Activated T-helper 17 cell treated with anti-CD3 and anti-CD28 coated beads, Interleukin-2, amount 50 U/mL, for 72 hours (primary cell): ENCODE data around the gene GNS. TPM values are rescaled to one million over a fixed set of nuclear protein-coding genes. Genes with fewer than 3 reads are reported as not detected.
"Not testable (repeated sequence)": the region's sequence is repeated elsewhere in the genome, so short reads cannot be mapped to it uniquely, and the experiment has no call there.

Experiments used
- ATAC-seq: fragments of 150-1000 bp; cut with Tn5 transposase; replicated peaks from 2 replicates; pipeline ENCODE4 v1.10.0; 2021; ENCODE audit warnings: mild to moderate bottlenecking, moderate library complexity
- H3K27ac Mint-ChIP-seq: one replicate; pipeline ENCODE4 v1.8.0; 2022; ENCODE audit warnings: mixed read lengths
- H3K27me3 Mint-ChIP-seq: one replicate; pipeline ENCODE4 v1.8.0; 2022; ENCODE audit warnings: mixed read lengths
- H3K36me3 Mint-ChIP-seq: one replicate; pipeline ENCODE4 v1.8.0; 2022; ENCODE audit warnings: low read depth, mild to moderate bottlenecking, mixed read lengths
- H3K4me1 Mint-ChIP-seq: one replicate; pipeline ENCODE4 v1.8.0; 2022; ENCODE audit warnings: mixed read lengths
- H3K4me3 Mint-ChIP-seq: one replicate; pipeline ENCODE4 v1.8.0; 2022; ENCODE audit warnings: mild to moderate bottlenecking, mixed read lengths
- H3K9me3 Mint-ChIP-seq: one replicate; pipeline ENCODE4 v1.8.0; 2022; ENCODE audit warnings: mixed read lengths
- total RNA-seq, 2 donors: library from RNA; stranded (reverse); gene quantifications; one replicate each; pipeline ENCODE4 v1.2.3, GENCODE V29; 2022

Gene GNS
- total RNA-seq, 2 donors from 2014 or later: 26.2 to 29.9 TPM

GRCh38 chr12:64707926-64708325 lies 51.3 kb downstream of the GNS start:
- no peaks in the 10 kb centered on the region for H3K4me1 Mint-ChIP-seq
- H3K27me3 Mint-ChIP-seq: no peaks in the 10 kb centered on the region
- no peak overlapping the region for H3K4me3 Mint-ChIP-seq
- peaks cover 1% of the 10 kb centered on the region for H3K36me3 Mint-ChIP-seq
- H3K9me3 Mint-ChIP-seq: no peaks in the 10 kb centered on the region
- no peak for ATAC-seq
- H3K27ac Mint-ChIP-seq: no peak overlapping the region

DNA sequence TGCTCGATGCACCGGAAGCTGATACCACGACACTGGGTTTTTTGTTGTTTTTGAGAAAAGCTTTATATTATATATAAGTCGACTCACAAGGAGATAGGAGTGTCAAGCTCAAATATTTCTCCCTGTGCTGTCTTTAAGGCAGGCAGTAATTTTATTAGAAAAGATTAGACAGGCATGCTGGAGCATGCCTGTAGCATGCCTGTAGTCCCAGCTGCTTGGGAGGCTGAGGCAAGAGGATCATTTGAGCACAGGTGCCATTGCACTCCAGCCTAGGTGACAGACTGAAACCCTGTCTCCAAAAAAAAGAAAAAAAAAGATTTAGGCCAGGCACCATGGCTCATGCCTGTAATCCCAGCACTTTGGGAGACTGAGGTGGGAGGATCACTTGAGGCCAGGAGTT lies 51.8 kb downstream of the GNS start:
- ATAC-seq: no peak
- H3K27ac Mint-ChIP-seq: no peak overlapping the region
- H3K4me1 Mint-ChIP-seq: no peaks in the 10 kb centered on the region
- H3K4me3 Mint-ChIP-seq: no peak overlapping the region
- peaks cover under 1% of the 10 kb centered on the region for H3K36me3 Mint-ChIP-seq
- no peaks in the 10 kb centered on the region for H3K27me3 Mint-ChIP-seq
- no peaks in the 10 kb centered on the region for H3K9me3 Mint-ChIP-seq

DNA sequence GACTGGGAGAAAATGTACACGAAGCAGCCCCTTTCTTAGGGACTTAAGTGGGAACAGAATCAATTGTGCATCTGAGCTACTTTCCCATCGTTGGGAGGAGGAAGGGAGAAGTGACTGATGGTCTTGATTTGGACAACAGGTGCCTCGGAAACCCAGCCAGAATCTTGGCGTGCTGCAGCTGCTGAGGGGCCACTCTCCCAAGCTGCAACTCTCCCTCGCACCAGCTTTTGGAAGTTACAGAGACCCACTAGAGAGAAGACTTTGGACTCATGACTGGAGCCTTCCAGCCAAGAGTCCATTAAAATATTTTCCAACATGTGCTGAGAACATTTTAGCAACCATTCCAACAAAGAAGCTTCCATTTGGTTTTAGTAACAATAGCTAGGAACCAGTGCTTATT lies 52.3 kb downstream of the GNS start:
- H3K27me3 Mint-ChIP-seq: no peaks in the 10 kb centered on the region
- no peak overlapping the region for H3K4me3 Mint-ChIP-seq
- no peaks in the 10 kb centered on the region for H3K4me1 Mint-ChIP-seq
- no peaks in the 10 kb centered on the region for H3K9me3 Mint-ChIP-seq
- H3K27ac Mint-ChIP-seq: no peak overlapping the region
- no peak for ATAC-seq
- H3K36me3 Mint-ChIP-seq: peaks cover 6% of the 10 kb centered on the region

GRCh38 chr12:64706306-64706705 lies 52.9 kb downstream of the GNS start:
- H3K36me3 Mint-ChIP-seq: peaks cover 6% of the 10 kb centered on the region
- no peak for ATAC-seq
- no peaks in the 10 kb centered on the region for H3K9me3 Mint-ChIP-seq
- H3K27me3 Mint-ChIP-seq: no peaks in the 10 kb centered on the region
- H3K27ac Mint-ChIP-seq: no peak overlapping the region
- H3K4me3 Mint-ChIP-seq: no peak overlapping the region
- peaks cover 2% of the 10 kb centered on the region for H3K4me1 Mint-ChIP-seq

- H3K36me3 Mint-ChIP-seq: peaks cover 44% of the 10 kb centered on the region
- peak overlapping the region; percentile 55 for H3K4me3 Mint-ChIP-seq
- H3K4me1 Mint-ChIP-seq: peaks cover 32% of the 10 kb centered on the region
Measured at GRCh38 chr12:64701283-64701682, 57.9 kb downstream of the GNS start.

DNA sequence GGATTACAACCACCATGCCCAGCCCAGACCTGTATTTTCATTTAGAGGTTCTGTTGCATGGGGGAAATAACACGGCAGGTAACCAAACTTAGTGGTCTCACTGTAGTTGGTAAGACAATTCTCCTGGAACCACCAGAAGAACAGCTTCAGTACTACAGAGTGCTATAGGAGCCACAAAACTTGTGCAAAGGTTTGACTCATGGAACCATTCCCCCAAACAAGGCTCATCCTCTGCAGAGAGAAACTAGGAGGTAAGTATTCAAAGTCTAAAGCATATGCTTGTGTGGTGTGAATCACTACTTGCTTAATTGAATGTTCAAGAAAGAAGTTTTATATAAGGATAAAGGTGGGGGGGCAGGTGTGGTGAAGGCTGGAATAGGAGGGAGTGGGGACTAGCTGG lies 58.7 kb downstream of the GNS start:
- Mint-ChIP-seq H3K4me3 (peak overlapping the region; percentile 55), H3K27me3 (no peaks in the 10 kb centered on the region), H3K36me3 (peaks cover 51% of the 10 kb centered on the region)

More at GRCh38 chr12:64701283-64701682, 57.9 kb downstream of the GNS start:
- Mint-ChIP-seq H3K9me3 (no peaks in the 10 kb centered on the region), H3K27me3 (no peaks in the 10 kb centered on the region), H3K27ac (peak overlapping the region; percentile 79)
- no peak for ATAC-seq

GRCh38 chr12:64699504-64700115 lies 59.6 kb downstream of the GNS start:
- H3K4me1 Mint-ChIP-seq: peaks cover 38% of the 10 kb centered on the region
- no peaks in the 10 kb centered on the region for H3K27me3 Mint-ChIP-seq
- H3K27ac Mint-ChIP-seq: peak overlapping the region; percentile 79
- no peaks in the 10 kb centered on the region for H3K9me3 Mint-ChIP-seq
- peaks cover 61% of the 10 kb centered on the region for H3K36me3 Mint-ChIP-seq
- ATAC-seq: no peak
- H3K4me3 Mint-ChIP-seq: no peak overlapping the region

More for the DNA sequence above, 58.7 kb downstream of the GNS start:
- peak; percentile 82 for ATAC-seq
- peaks cover 32% of the 10 kb centered on the region for H3K4me1 Mint-ChIP-seq
- no peaks in the 10 kb centered on the region for H3K9me3 Mint-ChIP-seq
- H3K27ac Mint-ChIP-seq: peak overlapping the region; percentile 79

GRCh38 chr12:64696080-64696741 lies 63.0 kb downstream of the GNS start:
- ATAC-seq: no peak
- H3K9me3 Mint-ChIP-seq: no peaks in the 10 kb centered on the region
- no peaks in the 10 kb centered on the region for H3K27me3 Mint-ChIP-seq
- no peak overlapping the region for H3K4me3 Mint-ChIP-seq
- peak overlapping the region; percentile 68 for H3K27ac Mint-ChIP-seq
- H3K4me1 Mint-ChIP-seq: peaks cover 58% of the 10 kb centered on the region
- H3K36me3 Mint-ChIP-seq: peaks cover 88% of the 10 kb centered on the region

DNA sequence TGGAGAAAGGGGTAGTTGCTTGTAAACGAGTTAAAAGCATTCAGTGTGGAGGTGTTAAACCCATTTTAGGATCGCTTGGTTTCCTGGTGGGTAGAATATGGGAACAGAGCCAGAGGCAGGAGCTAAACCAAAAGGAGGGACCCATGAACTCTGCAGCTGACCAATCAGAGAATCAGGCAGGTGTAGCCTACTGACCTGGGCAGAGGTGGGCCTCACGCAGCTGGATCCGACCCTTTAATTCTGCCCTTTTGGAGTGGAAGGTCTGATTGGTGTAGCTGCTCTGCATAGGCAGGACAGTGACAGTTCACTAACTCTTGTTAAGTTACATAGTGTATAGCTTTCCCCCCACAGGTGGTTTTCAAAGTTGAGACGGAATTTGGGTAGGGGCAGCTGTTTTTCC lies 63.7 kb downstream of the GNS start:
- Mint-ChIP-seq H3K4me3 (no peak overlapping the region), H3K4me1 (peaks cover 53% of the 10 kb centered on the region), H3K36me3 (peaks cover 84% of the 10 kb centered on the region), H3K27me3 (no peaks in the 10 kb centered on the region), H3K9me3 (no peaks in the 10 kb centered on the region), H3K27ac (peak overlapping the region; percentile 68)
- no peak for ATAC-seq

DNA sequence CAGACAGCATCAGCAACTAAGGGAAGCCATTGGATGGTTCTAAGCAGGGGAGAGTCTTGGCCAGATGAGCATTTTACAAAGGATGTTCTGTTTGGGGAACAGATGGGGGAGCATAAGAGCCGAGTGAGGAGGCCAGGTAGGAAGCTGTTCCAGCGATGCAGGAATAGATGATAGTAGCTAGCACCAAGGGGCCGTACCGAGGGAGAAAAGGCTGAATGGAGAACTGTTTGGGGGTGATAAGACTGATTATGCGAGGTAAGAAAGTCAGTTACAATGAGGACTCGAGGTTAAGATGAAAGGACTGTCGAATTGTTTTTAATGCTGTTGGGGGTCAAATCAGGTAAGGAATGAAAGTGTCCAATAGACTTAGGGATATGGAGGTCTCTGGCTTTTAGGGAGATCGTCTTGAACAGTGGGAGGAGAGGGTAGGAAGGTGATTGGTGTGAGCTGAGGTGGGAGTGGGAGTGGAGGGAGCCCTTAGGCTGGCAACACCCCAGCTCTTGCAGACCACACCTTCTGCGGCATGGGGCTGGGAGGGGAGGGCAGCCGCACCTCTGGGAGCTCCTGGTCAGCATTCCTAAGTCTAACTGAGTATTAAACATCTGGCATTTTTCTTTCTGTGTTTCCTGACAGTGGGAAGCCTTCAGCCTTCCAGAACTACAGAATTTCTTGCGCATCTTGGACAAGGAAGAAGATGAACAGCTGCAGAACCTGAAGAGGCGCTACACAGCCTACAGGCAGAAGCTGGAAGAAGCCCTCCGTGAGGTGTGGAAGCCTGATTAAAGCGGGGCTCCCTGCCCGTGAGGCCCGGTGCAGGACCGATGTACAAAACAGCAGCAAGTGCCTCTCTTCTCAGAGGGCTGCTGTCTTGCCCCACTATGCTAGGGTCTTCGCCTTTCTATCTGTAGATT lies 64.8 kb downstream of the GNS start:
- Mint-ChIP-seq H3K9me3 (no peaks in the 10 kb centered on the region), H3K4me1 (peaks cover 44% of the 10 kb centered on the region), H3K36me3 (peaks cover 73% of the 10 kb centered on the region), H3K27ac (peak overlapping the region; percentile 68), H3K4me3 (peak overlapping the region; percentile 6), H3K27me3 (no peaks in the 10 kb centered on the region)
- no peak for ATAC-seq

- H3K4me3 Mint-ChIP-seq: no peak overlapping the region
- no peaks in the 10 kb centered on the region for H3K27me3 Mint-ChIP-seq
- H3K9me3 Mint-ChIP-seq: no peaks in the 10 kb centered on the region
- H3K27ac Mint-ChIP-seq: peak overlapping the region; percentile 83
- peaks cover 54% of the 10 kb centered on the region for H3K4me1 Mint-ChIP-seq
- ATAC-seq: no peak
- H3K36me3 Mint-ChIP-seq: peaks cover 82% of the 10 kb centered on the region
Measured at GRCh38 chr12:64691795-64692583, 67.2 kb downstream of the GNS start.

DNA sequence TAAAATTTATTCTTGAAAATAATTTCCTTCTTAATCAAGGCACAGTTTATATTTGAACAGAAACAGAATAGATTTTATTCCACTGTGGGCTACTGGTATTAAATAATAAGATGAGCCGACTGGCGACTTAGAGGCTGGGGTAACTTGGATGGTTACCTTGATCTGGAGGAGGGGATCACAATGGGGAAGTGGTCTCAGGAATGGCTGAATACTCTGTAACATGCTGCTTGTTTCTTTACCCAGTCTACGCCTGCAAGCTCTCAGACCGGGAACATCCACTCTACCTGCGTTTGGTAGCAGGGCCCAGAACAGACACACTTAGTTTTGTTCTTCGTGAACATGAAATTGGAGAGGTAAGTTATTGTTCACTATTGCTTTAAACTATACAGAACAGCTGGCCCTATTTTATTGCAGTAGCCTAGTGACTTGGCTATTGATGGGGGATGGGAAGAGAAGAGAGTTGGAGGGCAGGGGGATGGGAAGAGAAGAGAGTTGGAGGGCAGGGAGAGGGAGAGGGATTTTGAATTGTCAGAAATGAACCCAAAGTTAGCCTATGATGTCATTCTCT lies 67.9 kb downstream of the GNS start:
- Mint-ChIP-seq H3K27ac (peak overlapping the region; percentile 83), H3K36me3 (peaks cover 82% of the 10 kb centered on the region), H3K4me3 (no peak overlapping the region), H3K4me1 (peaks cover 49% of the 10 kb centered on the region), H3K9me3 (no peaks in the 10 kb centered on the region), H3K27me3 (no peaks in the 10 kb centered on the region)
- ATAC-seq: no peak

- peaks cover 82% of the 10 kb centered on the region for H3K36me3 Mint-ChIP-seq
- not testable (repeated sequence) for H3K27ac Mint-ChIP-seq
Measured at GRCh38 chr12:64690236-64690635, 69.0 kb downstream of the GNS start.

DNA sequence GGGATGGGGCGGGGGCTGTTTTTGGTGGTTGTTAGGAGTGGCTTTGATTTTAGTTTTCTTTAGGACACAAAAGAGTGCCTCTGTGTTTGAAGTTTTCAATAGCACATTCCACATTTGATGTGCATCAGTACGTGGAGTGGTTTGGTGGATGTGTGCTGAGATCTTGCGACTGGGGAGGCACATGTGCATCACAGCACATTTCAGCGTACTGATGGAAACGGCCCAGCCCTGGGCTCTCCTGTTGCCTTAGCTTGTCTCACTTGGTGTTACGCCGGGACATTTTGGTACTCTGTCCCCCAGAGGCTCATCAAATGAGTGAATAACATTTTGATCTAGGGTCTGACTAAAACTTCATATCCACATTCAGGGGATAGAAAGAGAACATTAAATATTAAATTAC lies 70.5 kb downstream of the GNS start:
- ATAC-seq: no peak
- Mint-ChIP-seq H3K27ac (peak overlapping the region; percentile 86), H3K4me1 (peaks cover 44% of the 10 kb centered on the region), H3K9me3 (no peaks in the 10 kb centered on the region), H3K4me3 (peak overlapping the region; percentile 74), H3K36me3 (peaks cover 80% of the 10 kb centered on the region), H3K27me3 (no peaks in the 10 kb centered on the region)

More at GRCh38 chr12:64690236-64690635, 69.0 kb downstream of the GNS start:
- not testable (repeated sequence) for H3K4me3 Mint-ChIP-seq, H3K27me3 Mint-ChIP-seq, ATAC-seq, H3K9me3 Mint-ChIP-seq
- peaks cover 46% of the 10 kb centered on the region for H3K4me1 Mint-ChIP-seq
